Subcutaneous abdominal adipose tissue (tissue), 5 donors: ENCODE results near the gene YDJC.
"Not testable (repeated sequence)": the region's sequence is repeated elsewhere in the genome, so short reads cannot be mapped to it uniquely, and the experiment has no call there.

ENCODE experiments used
- H3K27ac ChIP-seq: one replicate; pipeline ENCODE4 v1.7.0; 2013; ENCODE audit warnings: low read depth, mild to moderate bottlenecking, inconsistent platforms, low read length, moderate library complexity
- H3K27me3 ChIP-seq, 5 donors: one replicate each; pipeline ENCODE4 v1.7.0; 2013; ENCODE audit warnings: low read length in 5 of 5, inconsistent platforms in 1 of 5; ENCODE audit not compliant: control insufficient read depth in 5 of 5, insufficient read depth in 4 of 5
- H3K36me3 ChIP-seq, 5 donors: one replicate each; pipeline ENCODE4 v1.7.0; 2013; ENCODE audit warnings: low read length in 5 of 5; ENCODE audit not compliant: control insufficient read depth in 5 of 5, insufficient read depth in 5 of 5
- H3K4me1 ChIP-seq, 5 donors: one replicate each; pipeline ENCODE4 v1.7.0; 2013; ENCODE audit warnings: low read length in 5 of 5, mild to moderate bottlenecking in 3 of 5, moderate library complexity in 1 of 5; ENCODE audit not compliant: control insufficient read depth in 5 of 5, insufficient read depth in 5 of 5
- H3K4me3 ChIP-seq, 5 donors: one replicate each; pipeline ENCODE4 v1.7.0; 2013; ENCODE audit warnings: low read length in 5 of 5, low read depth in 1 of 5
- H3K9ac ChIP-seq, 5 donors: one replicate each; pipeline ENCODE4 v1.7.0; 2013; ENCODE audit warnings: low read length in 5 of 5, mild to moderate bottlenecking in 4 of 5, moderate library complexity in 3 of 5
- H3K9me3 ChIP-seq, 5 donors: one replicate each; pipeline ENCODE4 v1.7.0; 2013; ENCODE audit warnings: low read length in 5 of 5; ENCODE audit not compliant: control insufficient read depth in 5 of 5
- donor health status: healthy.
- donor health status: healthy.
- donor health status: healthy.
- donor health status: healthy.
- donor health status: healthy.

Gene YDJC

DNA sequence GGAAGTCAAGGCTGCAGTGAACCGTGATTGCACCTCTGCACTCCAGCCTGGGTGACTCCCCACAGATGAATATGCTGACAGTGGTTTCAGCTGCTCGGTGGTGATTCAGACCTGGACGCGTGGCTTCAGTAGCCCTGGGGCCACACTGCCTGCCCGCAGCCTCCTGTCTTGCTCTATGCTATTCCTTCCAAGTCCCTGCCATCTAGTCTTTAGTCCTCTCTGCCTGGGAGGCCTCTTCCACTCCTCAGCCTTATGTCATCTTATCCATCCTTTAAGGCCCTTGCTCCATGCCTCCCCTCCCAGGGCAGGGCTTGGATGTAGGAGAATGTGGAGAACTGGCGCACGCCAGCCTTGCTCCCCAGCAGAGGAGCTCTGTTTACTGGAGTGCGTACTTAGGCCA, 23.0 kb downstream of the YDJC start:
- no peak overlapping the region for H3K4me3 ChIP-seq
- H3K27me3 ChIP-seq, result no peaks in the 10 kb centered on the region
- H3K36me3 ChIP-seq, result peaks cover 0 to 16% (median 11%) of the 10 kb centered on the region in 5 donors
- no peak overlapping the region for H3K27ac ChIP-seq
- H3K9ac ChIP-seq, result no peak overlapping the region
- peaks cover 0 to 9% (median 6%) of the 10 kb centered on the region in 5 donors for H3K4me1 ChIP-seq
- no peaks in the 10 kb centered on the region for H3K9me3 ChIP-seq

- H3K36me3 ChIP-seq, result peaks cover 0 to 8% (median 3%) of the 10 kb centered on the region in 5 donors
- no peaks in the 10 kb centered on the region for H3K27me3 ChIP-seq
- H3K4me3 ChIP-seq, result no peak overlapping the region
- H3K27ac ChIP-seq, result no peak overlapping the region
- H3K9me3 ChIP-seq, result no peaks in the 10 kb centered on the region
- H3K4me1 ChIP-seq, result peaks cover 0 to 9% (median 6%) of the 10 kb centered on the region in 5 donors
- H3K9ac ChIP-seq, result no peak overlapping the region
Measured at GRCh38 chr22:21605887-21606564, 23.8 kb downstream of the YDJC start.

GRCh38 chr22:21603973-21604372, 25.8 kb downstream of the YDJC start:
- H3K4me1 ChIP-seq, result peaks cover 0 to 11% (median 9%) of the 10 kb centered on the region in 5 donors
- H3K36me3 ChIP-seq, result peaks cover 0 to 5% (median 0%) of the 10 kb centered on the region in 5 donors
- H3K27me3 ChIP-seq, result no peaks in the 10 kb centered on the region
- H3K9ac ChIP-seq, result no peak overlapping the region
- no peaks in the 10 kb centered on the region for H3K9me3 ChIP-seq
- H3K4me3 ChIP-seq, result no peak overlapping the region
- H3K27ac ChIP-seq, result no peak overlapping the region

DNA sequence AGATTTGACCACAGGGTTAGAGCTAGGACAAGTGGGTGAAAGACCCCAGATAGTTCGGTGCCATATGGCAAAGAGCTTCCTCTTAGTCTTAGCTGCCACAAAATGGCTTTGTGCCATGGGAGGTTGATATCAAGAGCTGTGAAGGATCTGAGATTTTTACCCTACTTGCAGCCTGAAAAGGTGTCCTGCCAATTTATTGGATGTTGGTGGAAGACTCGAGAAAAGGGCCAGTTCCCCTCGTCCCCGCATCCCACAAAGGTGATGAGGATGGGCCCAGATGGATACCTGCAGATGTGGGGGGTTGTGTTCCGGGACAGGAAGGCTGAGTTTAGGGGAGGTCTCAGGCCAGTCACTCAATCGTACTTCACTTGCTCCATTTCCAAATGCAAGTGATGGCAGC, 27.2 kb downstream of the YDJC start:
- H3K4me1 ChIP-seq, result peaks cover 0 to 14% (median 11%) of the 10 kb centered on the region in 5 donors
- H3K27ac ChIP-seq, result no peak overlapping the region

GRCh38 chr22:21599053-21599893, 30.5 kb downstream of the YDJC start:
- no peak overlapping the region for H3K4me3 ChIP-seq
- H3K9me3 ChIP-seq, result no peaks in the 10 kb centered on the region
- H3K27ac ChIP-seq, result no peak overlapping the region
- peaks cover 0 to 22% (median 18%) of the 10 kb centered on the region in 5 donors for H3K4me1 ChIP-seq
- peaks cover 1 to 23% (median 16%) of the 10 kb centered on the region in 5 donors for H3K36me3 ChIP-seq
- no peak overlapping the region for H3K9ac ChIP-seq
- no peaks in the 10 kb centered on the region for H3K27me3 ChIP-seq

More for the DNA sequence above, 27.2 kb downstream of the YDJC start:
- no peaks in the 10 kb centered on the region for H3K9me3 ChIP-seq
- peaks cover 0 to 5% (median 0%) of the 10 kb centered on the region in 5 donors for H3K36me3 ChIP-seq
- H3K27me3 ChIP-seq, result no peaks in the 10 kb centered on the region
- H3K4me3 ChIP-seq, result no peak overlapping the region
- no peak overlapping the region for H3K9ac ChIP-seq

GRCh38 chr22:21598302-21598701, 31.5 kb downstream of the YDJC start:
- peaks cover 0 to 32% (median 24%) of the 10 kb centered on the region in 5 donors for H3K4me1 ChIP-seq
- H3K27me3 ChIP-seq, result no peaks in the 10 kb centered on the region
- peaks cover 3 to 33% (median 25%) of the 10 kb centered on the region in 5 donors for H3K36me3 ChIP-seq

GRCh38 chr22:21596356-21597135, 33.3 kb downstream of the YDJC start:
- H3K4me3 ChIP-seq, H3K27me3 ChIP-seq, H3K9ac ChIP-seq, H3K9me3 ChIP-seq, H3K27ac ChIP-seq: not testable (repeated sequence)
- H3K36me3 ChIP-seq, result peaks cover 3 to 44% (median 33%) of the 10 kb centered on the region in 5 donors
- H3K4me1 ChIP-seq, result peaks cover 0 to 37% (median 31%) of the 10 kb centered on the region in 5 donors

More at GRCh38 chr22:21598302-21598701, 31.5 kb downstream of the YDJC start:
- no peak overlapping the region for H3K4me3 ChIP-seq
- H3K9ac ChIP-seq, result no peak overlapping the region
- H3K9me3 ChIP-seq, result no peaks in the 10 kb centered on the region
- no peak overlapping the region for H3K27ac ChIP-seq

GRCh38 chr22:21594865-21595452, 34.9 kb downstream of the YDJC start:
- no peaks in the 10 kb centered on the region for H3K9me3 ChIP-seq
- peaks cover 2 to 51% (median 42%) of the 10 kb centered on the region in 5 donors for H3K4me1 ChIP-seq
- peaks cover 3 to 44% (median 33%) of the 10 kb centered on the region in 5 donors for H3K36me3 ChIP-seq
- H3K4me3 ChIP-seq, result no peak overlapping the region
- H3K9ac ChIP-seq, result no peak overlapping the region
- H3K27ac ChIP-seq, result peak overlapping the region; percentile 37
- H3K27me3 ChIP-seq, result no peaks in the 10 kb centered on the region

DNA sequence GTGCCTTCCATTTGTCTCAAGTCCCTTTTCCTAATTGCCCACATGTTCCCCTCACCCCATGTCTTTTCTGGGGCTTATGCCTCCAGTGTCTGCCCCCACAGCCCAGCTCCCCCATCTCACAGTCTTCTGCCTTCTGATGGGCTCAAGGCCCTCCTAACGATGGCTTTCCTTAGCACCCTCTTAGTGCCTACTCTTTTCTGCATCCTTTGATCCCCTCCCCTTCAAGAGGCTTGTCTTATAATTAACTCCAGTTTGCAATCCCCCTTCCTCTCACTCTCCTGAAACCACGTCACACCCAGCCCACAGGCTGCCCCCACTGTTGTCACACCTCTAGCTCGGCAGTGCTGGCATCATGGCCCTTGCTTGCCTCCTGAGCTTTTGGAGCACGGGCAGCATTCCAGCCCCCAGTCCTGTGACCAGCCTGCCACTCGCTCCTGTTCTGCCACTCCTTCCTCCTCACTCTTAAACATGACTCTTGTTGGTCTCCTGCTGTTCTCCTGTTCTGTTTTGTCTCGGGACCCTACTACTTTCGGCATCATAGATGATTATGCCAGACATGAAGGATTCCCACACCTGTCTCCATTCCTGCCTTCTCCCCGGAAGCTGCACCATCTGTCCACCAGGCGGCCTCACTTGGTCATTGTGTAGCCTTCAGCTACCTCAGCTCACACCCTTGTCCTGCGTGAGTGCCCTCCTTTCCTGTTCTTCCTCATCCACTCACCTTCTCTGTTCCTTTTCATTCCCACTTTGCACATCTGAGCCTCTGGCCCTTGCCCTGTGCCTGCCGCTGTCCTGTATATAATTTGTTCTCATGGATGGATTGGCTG, 36.2 kb downstream of the YDJC start:
- Histone ChIP-seq H3K27ac (no peak overlapping the region), H3K27me3 (no peaks in the 10 kb centered on the region), H3K4me3 (no peak overlapping the region), H3K9me3 (no peaks in the 10 kb centered on the region), H3K9ac (no peak overlapping the region), H3K36me3 (peaks cover 3 to 44% (median 33%) of the 10 kb centered on the region in 5 donors), H3K4me1 (peaks cover 2 to 54% (median 47%) of the 10 kb centered on the region in 5 donors)
